ENCODE results near the gene GRAMD2A.

DNA sequence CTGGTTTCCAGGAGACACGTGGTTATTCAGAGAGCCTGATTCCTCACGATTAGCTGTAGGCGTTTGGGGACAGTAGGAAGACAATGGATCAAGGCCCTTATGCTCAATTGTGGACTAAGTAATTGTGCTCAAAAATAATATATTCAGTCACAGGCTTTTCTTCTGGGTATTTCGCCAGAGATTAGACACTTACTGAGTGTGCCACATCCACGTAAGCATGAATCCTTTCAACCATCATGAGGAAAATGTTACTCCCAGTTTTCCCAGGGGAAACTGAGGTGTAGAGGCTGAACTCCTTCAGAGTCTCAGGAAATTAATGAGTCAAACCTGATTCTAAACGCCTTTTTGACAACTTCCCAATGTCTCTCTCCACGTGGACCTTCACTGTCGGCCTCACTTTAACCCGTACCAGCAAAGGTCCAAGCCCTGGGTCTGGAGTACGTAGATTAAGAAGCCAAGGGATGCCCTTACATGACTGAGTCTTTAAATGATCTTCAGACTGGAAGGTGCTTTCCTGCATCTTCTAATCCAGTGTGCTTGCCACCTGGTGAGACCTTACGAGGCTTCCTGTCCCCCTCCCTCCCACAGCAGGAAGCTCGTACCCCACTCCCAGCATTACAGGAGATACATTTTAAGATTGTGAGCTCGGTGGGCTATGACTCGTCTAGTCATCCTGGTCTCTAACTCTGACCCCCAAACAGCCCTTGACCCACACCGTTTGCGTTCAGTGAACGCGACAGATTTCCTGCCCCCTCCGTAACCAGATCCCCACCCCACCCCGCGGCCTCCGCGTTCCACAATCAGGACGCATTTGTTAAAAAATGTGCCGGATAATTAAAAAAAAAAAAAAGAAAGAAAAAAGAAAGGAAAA lies 31.7 kb upstream of the GRAMD2A start:
- TF ChIP-seq, protein P1, sequence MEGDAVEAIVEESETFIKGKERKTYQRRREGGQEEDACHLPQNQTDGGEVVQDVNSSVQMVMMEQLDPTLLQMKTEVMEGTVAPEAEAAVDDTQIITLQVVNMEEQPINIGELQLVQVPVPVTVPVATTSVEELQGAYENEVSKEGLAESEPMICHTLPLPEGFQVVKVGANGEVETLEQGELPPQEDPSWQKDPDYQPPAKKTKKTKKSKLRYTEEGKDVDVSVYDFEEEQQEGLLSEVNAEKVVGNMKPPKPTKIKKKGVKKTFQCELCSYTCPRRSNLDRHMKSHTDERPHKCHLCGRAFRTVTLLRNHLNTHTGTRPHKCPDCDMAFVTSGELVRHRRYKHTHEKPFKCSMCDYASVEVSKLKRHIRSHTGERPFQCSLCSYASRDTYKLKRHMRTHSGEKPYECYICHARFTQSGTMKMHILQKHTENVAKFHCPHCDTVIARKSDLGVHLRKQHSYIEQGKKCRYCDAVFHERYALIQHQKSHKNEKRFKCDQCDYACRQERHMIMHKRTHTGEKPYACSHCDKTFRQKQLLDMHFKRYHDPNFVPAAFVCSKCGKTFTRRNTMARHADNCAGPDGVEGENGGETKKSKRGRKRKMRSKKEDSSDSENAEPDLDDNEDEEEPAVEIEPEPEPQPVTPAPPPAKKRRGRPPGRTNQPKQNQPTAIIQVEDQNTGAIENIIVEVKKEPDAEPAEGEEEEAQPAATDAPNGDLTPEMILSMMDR (IDR thresholded peaks at IDR 0.05 in 2 of 3, conservative IDR thresholded peaks at IDR 0.05 in 1 of 3; ENCODE audit: control insufficient read depth in 2 of 3, extremely low read depth in 1 of 3, insufficient read depth in 1 of 3, low read depth in 3 of 3, low read length in 3 of 3) = no peak
- TF ChIP-seq ASH2L (IDR thresholded peaks at IDR 0.05; ENCODE audit: borderline replicate concordance, low read depth) (no peak), RFX5 (IDR thresholded peaks at IDR 0.05; ENCODE audit: low read depth, low read length) (no peak), SMARCA5 (IDR thresholded peaks at IDR 0.05) (no peak), MEF2A (IDR thresholded peaks at IDR 0.05; ENCODE audit: insufficient read depth, low read depth, low read length) (no peak), ZNF274 (IDR thresholded peaks at IDR 0.05; ENCODE audit: insufficient read depth, insufficient read length) (no peak), TAF1 (IDR thresholded peaks at IDR 0.05; ENCODE audit: borderline replicate concordance, low read depth, low read length) (peak; percentile 35; the same call in 1 of the 2 replicates)
